HEK293 (cell line): ENCODE measurements around the gene FBXL4.
"Not testable (repeated sequence)": the region's sequence is repeated elsewhere in the genome, so short reads cannot be mapped to it uniquely, and the experiment has no call there.

Experiments used
- WT1 ChIP-seq: fragments of 450-650 bp; formaldehyde crosslinking; IDR thresholded peaks from 2 replicates; pipeline ENCODE4 v1.5.1; 2016; ENCODE audit warnings: missing biosample characterization, missing genetic modification characterization
- YY1 ChIP-seq: fragments of 450-650 bp; formaldehyde crosslinking; IDR thresholded peaks from 2 replicates; pipeline ENCODE4 v1.5.1; 2018; ENCODE audit warnings: missing biosample characterization, missing genetic modification characterization
- ZNF16 ChIP-seq: fragments of 450-650 bp; formaldehyde crosslinking; IDR thresholded peaks from 2 replicates; pipeline ENCODE4 v1.5.1; 2016; ENCODE audit warnings: low read depth, missing biosample characterization, missing genetic modification characterization
- ZNF629 ChIP-seq: fragments of 450-650 bp; formaldehyde crosslinking; IDR thresholded peaks from 2 replicates; pipeline ENCODE4 v1.5.1; 2017; ENCODE audit warnings: missing biosample characterization, missing genetic modification characterization
- TF ChIP-seq, protein P1 (sequence below): fragments of 450-650 bp; formaldehyde crosslinking; IDR thresholded peaks from 2 replicates; pipeline ENCODE4 v1.5.1; 2016; ENCODE audit warnings: missing biosample characterization, missing genetic modification characterization

DNA sequence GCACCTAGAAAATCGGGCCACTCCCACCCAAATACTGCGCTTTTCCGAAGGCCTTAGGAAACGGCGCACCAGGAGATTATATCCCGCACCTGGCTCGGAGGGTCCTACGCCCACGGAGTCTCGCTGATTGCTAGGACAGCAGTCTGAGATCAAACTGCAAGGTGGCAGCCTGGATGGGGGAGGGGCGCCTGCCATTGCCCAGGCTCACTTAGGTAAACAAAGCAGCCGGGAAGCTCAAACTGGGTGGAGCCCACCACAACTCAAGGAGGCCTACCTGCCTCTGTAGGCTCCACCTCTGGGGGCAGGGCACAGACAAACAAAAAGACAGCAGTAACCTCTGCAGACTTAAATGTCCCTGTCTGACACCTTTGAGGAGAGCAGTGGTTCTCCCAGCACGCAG is 36.8 kb downstream of the FBXL4 start:
- not testable (repeated sequence) for TF ChIP-seq ZNF629; YY1 (tag by site-specific recombination); WT1 (tag by site-specific recombination); ZNF16 (tag by site-specific recombination)
- TF ChIP-seq, protein P1, sequence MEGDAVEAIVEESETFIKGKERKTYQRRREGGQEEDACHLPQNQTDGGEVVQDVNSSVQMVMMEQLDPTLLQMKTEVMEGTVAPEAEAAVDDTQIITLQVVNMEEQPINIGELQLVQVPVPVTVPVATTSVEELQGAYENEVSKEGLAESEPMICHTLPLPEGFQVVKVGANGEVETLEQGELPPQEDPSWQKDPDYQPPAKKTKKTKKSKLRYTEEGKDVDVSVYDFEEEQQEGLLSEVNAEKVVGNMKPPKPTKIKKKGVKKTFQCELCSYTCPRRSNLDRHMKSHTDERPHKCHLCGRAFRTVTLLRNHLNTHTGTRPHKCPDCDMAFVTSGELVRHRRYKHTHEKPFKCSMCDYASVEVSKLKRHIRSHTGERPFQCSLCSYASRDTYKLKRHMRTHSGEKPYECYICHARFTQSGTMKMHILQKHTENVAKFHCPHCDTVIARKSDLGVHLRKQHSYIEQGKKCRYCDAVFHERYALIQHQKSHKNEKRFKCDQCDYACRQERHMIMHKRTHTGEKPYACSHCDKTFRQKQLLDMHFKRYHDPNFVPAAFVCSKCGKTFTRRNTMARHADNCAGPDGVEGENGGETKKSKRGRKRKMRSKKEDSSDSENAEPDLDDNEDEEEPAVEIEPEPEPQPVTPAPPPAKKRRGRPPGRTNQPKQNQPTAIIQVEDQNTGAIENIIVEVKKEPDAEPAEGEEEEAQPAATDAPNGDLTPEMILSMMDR (tag by site-specific recombination) = not testable (repeated sequence)
